GM18868 (cell line): ENCODE measurements around the gene RELA.
"Not testable (repeated sequence)": the region's sequence is repeated elsewhere in the genome, so short reads cannot be mapped to it uniquely, and the experiment has no call there.

Experiments used
- ATAC-seq: cut with Tn5 transposase; IDR thresholded peaks from one replicate; pipeline ENCODE4 v1.9.1; 2021; ENCODE audit warnings: mild to moderate bottlenecking, moderate library complexity; ENCODE audit not compliant: unreplicated experiment

Gene RELA

DNA sequence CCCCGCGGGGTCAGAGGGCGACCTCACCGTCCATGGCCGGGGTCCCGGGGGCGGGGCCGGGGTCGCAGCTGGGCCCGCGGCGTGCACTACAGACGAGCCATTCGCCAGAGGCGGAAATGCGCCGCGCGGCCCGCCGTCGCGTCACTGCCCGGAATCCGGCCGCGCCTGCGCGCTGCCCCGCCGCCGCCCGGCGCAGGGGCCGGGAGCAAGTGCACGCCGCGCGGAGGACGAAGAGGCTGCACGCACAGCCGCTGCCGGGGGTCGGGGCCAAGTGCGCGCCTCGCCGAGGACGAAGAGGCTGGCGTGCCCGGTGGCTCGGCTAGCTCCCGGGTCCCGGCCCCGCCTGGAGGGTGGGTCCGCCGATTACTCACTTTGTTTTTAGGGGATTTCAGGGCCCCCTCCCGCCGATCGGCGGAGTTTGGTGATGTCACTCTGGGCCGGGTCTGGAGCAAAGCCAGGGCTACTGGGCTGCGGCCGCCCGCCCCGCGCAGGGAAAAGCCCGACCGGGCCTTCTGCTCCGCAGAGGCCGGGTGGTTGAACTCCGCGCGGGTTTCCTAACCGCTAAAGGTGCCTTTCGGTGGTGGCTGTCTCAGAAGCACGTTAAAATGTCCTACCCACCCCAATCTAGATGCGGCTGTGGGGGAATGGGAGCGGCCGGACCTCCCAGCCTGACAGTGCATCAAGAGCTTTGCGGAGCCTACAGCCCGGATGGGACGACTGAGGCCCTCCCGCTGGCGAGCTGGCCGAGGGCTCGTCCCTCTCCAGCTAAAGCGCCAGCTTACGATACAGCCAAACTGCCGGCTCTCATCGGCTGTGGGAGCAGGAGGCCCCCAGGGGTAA is at the start of gene RELA:
TSS of gene RELA (minus strand) at position 118 of the 840 bp plus-strand sequence. CDS start at position 34, 84 bp downstream.
- peak; percentile 81 for ATAC-seq

- peak; percentile 81 for ATAC-seq
Observed at GRCh38 chr11:65711785-65712632, 49.3 kb upstream of the RELA start, which contains the start of gene KAT5. Gene KAT5 (plus strand): TSS chr11:65712252. CDS start chr11:65712268, 16 bp downstream.

GRCh38 chr11:65710421-65710820 is 47.7 kb upstream of the RELA start:
- no peak for ATAC-seq

DNA sequence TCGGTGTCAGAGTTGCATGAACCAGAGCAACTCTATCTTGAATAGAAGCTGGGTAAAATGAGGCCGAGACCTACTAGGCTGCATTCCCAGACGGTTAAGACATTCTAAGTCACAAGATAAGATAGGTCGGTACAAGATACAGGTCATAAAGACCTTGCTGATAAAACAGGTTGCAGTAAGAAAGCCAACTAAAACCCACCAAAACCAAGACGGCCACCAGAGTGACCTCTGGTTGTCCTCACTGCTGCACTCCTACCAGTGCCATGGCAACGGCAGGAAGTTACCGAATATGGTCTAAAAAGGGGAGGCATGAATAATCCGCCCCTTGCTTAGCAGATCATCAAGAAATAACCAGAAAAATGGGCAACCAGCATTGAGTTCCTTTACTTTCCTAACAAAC is 46.9 kb upstream of the RELA start:
- no peak for ATAC-seq

DNA sequence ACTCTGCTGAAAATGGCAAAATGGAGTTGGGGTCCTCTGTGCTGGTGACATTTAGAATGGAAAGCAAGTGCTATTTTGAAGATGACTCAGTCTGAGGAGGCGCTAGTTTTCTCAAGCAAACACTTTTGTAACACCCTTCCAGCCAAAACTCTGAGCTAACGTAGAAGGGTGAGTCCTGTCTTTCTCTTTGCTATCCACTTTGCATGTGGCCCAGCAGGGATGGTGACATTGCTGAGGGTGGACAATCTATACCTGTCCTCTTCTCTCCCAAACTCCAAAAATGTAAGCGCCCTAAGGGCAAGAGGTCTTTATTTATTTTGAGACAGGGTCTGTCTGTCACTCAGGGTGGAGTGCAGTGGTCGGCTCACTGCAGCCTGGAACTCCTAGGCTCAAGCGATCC is 45.7 kb upstream of the RELA start:
- ATAC-seq: no peak

DNA sequence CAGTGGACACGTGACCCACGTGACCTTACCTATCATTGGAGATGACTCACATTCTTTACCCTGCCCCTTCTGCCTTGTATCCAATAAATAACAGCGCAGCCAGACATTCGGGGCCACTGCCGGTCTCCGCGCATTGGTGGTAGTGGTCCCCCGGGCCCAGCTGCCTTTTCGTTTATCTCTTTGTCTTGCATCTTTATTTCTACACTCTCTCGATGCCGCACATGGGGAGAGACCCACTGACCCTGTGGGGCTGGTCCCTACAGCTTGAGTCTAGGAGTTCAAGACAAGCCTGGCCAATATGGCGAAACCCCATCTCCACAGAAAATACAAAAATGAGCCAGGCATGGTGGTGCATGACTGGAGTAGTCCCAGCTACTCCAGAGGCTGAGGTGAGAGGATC is 44.3 kb upstream of the RELA start:
- ATAC-seq: not testable (repeated sequence)

GRCh38 chr11:65706303-65706763 is 43.6 kb upstream of the RELA start:
- not testable (repeated sequence) for ATAC-seq

GRCh38 chr11:65703846-65704245 is 41.1 kb upstream of the RELA start:
- ATAC-seq: no peak

GRCh38 chr11:65701686-65702085 is 39.0 kb upstream of the RELA start:
- ATAC-seq: no peak

DNA sequence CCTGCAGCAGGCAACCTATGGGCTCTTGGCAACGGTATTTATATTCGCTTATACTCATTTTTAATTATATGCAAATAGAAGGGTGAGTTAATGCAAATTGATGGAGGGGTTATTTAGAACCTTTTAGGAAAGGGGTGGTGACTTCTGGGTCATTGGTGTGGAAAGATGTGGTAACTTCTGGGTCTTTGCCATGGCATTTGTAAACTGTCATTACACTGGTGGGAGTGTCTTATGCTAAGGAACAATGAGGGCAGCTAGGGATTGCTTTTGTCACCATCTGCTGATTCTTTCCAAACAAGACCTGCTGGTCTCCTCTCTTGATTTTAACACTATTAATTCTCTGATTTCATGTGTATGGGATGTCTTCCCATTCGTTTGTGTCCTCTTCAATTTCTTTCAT is 37.7 kb upstream of the RELA start:
- no peak for ATAC-seq

- no peak for ATAC-seq
Observed at GRCh38 chr11:65699306-65699705, 36.6 kb upstream of the RELA start.

DNA sequence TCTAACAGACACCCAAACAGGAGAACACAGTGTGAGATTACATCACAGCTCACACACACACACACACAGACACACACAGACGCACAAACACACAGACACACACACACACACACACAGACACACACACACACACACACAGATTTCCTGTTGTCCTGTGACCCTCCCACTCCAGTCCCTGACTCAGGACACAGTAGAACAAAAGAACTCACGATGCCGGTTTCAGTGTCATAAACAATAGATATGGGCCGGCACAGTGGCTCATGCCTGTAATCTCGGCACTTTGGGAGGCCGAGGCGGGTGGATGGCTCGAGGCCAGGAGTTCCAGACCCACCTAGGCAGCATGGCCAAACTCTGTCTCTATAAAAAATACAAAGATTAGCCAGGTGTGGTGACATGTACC is 35.5 kb upstream of the RELA start:
- no peak for ATAC-seq

GRCh38 chr11:65696802-65697552 is 34.3 kb upstream of the RELA start:
- no peak for ATAC-seq

DNA sequence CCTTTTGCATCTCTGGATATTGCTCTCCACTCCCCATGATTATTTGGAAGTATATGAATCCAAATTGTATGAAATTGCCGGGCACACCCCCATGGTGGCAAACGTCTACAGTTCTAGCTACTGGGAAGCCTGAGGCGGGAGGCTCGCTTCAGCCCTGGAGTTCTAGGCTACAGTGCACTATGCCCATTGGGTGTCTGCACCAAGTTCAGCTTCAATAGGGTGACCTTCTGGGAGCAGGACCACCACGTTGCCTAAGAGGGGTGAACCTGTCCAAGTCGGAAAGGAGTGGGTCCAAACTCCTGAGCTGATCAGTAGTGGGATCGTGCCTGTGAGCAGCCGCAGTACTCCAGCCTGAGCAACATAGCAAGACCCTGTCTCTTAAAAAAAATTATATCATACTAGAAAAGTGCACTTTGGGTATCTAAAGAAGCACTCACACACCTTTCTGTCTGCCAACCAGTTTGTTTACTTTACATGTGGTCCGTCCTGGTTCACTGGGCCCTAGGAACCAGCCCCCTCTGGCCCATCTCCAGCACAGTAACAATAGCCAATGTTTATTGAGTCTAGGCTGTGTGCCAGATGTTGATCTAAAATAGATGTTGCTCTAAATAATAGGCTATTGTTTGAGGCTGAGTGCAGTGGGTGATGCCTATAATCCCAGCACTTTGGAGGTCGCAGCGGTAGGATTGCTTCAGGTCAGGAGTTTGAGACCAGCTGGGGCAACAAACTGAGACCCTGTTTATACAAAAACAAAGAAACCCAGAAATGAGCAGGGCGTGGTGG is 32.9 kb upstream of the RELA start:
- ATAC-seq: no peak

- ATAC-seq: no peak
Observed at GRCh38 chr11:65692367-65692766, 29.7 kb upstream of the RELA start.

GRCh38 chr11:65691847-65692246 is 29.1 kb upstream of the RELA start:
- ATAC-seq: not testable (repeated sequence)

GRCh38 chr11:65685981-65686380 is 23.3 kb upstream of the RELA start:
- no peak for ATAC-seq

DNA sequence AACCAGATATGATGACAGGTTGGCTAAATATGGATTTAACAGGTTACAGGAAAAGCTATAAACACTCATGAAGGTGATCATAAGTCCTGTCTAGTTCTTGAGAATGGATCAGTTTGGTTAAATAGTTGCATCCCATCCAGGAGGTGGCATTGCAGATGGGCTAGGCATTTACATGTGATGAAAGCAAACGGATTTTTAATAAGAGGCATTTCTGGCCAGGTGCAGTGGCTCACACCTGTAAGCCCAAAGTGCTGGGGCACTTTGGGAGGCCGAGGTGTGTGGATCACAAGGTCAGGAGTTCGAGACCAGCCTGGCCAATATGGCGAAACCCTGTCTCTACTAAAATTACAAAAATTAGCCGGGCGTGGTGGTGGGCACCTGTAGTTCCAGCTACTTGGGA is 20.8 kb upstream of the RELA start:
- ATAC-seq: not testable (repeated sequence)

GRCh38 chr11:65680192-65680743 is 17.6 kb upstream of the RELA start:
- no peak for ATAC-seq

GRCh38 chr11:65672982-65673381 is 10.3 kb upstream of the RELA start:
- ATAC-seq: no peak
